GM12873 (cell line): Measurements from ENCODE around the gene CCDC12.

Experiments used
- TF ChIP-seq, protein P1 (sequence below): IDR thresholded peaks from 2 replicates; pipeline ENCODE4 v1.5.1; 2012; ENCODE audit warnings: low read depth, mild to moderate bottlenecking, moderate library complexity, low read length, control low read depth; ENCODE audit not compliant: insufficient read depth; ENCODE audit errors: missing control alignments

CCDC12 gene

DNA sequence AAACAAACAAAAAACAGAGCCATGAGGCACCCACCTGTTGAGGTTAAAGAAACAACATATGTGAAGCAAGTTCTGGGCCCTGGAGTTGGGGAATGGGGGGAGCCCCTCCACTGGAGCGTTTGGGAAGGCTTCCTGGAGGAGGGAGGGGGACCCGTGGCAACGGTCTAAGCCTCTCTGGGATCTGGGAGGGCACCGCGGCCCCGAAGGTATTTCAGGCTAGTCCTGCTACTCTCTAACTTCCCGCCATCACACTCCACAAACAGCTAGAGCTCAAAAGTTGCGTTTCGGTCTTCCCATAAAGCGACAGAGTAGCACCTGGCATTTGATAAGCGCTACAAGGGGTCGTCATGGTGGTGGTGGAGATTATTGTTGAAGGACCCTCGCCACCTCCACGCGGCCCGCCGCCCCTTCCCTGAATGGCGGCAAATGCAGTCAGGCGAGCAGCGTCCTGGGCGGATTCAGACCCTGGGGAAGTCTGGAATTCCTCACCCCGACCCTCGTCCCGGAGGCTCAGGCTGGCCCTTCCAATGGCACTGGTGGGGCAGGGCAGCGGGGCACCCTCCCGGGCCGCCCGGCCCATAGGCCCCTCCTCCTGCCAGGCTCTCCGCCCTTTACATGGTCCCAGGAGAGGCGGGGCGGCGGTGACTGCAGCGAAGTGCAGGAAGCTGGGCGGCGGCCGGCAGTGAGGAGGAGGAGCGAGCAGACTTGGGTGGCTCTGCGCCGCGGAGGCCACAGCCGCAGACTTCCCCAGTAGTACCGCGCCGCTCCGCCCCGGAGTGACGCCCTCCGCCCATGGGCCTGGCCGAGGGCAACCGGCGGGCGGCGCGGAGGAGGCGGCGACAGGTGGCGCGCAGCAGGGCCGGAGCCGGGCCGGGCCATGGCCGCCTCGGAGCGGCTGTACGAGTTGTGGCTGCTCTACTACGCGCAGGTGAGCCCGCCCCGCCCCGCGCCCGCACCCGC, 2.7 kb upstream of the CCDC12 start, which contains the start of gene NBEAL2:
NBEAL2 (plus strand) TSS at position 682 of the 960 bp plus-strand sequence; CDS start at position 878, 196 bp downstream.
- TF ChIP-seq, protein P1, sequence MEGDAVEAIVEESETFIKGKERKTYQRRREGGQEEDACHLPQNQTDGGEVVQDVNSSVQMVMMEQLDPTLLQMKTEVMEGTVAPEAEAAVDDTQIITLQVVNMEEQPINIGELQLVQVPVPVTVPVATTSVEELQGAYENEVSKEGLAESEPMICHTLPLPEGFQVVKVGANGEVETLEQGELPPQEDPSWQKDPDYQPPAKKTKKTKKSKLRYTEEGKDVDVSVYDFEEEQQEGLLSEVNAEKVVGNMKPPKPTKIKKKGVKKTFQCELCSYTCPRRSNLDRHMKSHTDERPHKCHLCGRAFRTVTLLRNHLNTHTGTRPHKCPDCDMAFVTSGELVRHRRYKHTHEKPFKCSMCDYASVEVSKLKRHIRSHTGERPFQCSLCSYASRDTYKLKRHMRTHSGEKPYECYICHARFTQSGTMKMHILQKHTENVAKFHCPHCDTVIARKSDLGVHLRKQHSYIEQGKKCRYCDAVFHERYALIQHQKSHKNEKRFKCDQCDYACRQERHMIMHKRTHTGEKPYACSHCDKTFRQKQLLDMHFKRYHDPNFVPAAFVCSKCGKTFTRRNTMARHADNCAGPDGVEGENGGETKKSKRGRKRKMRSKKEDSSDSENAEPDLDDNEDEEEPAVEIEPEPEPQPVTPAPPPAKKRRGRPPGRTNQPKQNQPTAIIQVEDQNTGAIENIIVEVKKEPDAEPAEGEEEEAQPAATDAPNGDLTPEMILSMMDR, result no peak

- TF ChIP-seq, protein P1, result no peak
Measured at GRCh38 chr3:46978381-46978780, 1.8 kb upstream of the CCDC12 start.

GRCh38 chr3:46977811-46978195, 1.3 kb upstream of the CCDC12 start:
- TF ChIP-seq, protein P1, result no peak

DNA sequence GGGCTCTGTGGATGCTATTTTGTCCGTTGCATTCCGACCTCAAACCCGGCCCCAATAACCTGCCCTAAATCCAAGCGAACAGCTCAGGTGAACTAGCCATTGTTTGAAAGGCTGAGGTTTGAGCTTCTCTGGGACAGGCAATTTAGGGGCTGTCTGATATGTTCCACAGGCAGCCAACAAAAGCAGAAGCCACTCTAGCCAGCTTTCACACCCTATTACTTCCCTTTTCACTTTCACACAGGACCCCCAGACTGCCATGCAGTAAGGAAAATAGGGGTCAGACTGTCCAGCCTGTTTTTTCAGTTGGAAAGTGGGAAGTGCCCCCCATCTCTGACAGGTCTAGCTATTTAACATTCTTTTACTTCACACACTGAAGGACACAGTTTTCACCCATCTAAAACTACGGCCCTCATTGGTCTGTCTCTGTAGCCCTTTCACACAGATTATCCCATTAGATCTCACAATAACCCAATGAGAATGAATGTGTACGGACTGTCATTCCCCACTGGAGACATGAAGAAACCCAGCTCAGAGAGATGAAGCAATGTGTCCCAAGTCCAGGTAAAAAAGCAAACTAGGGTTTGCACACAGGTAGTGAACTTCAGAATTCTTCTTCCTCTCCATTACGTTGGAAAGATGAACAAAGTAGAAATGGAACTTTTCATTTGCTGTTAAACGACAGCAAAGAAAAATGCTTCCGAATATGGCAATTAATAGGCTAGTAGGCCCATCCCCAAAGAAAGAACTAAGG, 1.9 kb downstream of the CCDC12 start:
- TF ChIP-seq, protein P1, result no peak

- TF ChIP-seq, protein P1, result no peak
Measured at GRCh38 chr3:46972396-46972795, 4.1 kb downstream of the CCDC12 start.

DNA sequence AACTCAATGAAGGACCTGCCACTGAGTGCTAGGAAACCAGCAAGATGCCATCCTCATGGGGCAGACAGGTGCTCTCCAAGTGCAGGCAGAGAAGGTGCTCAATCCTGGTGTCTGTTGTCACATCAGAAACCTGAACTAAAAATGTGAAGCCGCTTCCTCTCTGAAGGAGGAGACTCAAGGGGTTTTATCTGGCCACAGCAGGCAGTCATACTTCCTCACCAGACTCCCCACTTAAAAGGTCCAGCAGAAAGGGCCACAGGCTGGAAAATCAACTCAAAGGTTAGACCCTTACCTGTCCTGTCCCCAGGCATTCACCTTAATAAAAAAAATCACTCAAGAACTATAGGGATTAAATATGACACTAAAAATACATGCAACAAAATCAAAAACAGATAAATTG, 4.8 kb downstream of the CCDC12 start:
- TF ChIP-seq, protein P1, result no peak

DNA sequence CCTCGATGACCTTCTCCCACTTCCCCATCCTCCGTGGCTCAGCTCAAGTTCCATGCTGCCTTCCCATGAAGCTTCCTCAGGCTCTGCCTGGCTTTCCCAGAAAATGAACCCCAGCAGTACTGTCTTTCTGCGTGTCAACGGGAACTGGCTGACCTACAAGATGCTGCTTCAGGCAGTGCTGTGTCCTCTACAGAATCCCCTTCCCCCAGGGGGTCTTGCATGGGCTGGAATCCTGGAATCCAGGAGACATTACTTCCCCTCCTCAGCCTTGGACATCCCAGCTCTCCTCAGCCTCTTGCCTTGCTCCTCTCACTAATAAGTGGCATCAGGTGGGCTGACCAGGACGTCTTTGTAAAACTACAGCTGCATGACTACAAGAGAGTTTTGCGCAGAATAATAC, 5.4 kb downstream of the CCDC12 start:
- TF ChIP-seq, protein P1, result no peak
